ENCODE data around the gene LIN52. TPM values are rescaled to one million over a fixed set of nuclear protein-coding genes. Genes with fewer than 3 reads are reported as not detected.

LIN52 gene
- total RNA-seq, 1 donor from 2014 or later: 15.6 TPM

DNA sequence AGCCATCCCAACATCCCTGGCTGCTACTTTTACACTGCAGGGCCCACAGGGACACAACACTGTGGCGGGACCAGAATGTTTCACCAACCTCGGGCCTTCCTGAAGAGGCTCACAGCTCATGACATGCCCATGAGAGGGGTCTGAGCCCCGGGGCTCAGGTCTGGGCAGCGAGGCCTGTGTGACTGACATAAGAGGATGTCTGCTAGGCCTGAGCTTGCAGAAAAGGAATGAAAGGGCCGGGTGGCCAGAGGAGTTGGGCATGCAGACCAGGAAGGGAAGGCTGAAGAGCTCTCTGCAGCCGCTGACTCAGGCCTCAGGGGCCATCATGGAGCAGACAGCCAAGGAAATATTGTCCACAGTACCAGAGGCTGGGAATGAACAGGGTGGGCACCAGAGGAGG, 136.2 kb downstream of the LIN52 start:
- intact Hi-C loops (cut with micrococcal nuclease): no loop called here

DNA sequence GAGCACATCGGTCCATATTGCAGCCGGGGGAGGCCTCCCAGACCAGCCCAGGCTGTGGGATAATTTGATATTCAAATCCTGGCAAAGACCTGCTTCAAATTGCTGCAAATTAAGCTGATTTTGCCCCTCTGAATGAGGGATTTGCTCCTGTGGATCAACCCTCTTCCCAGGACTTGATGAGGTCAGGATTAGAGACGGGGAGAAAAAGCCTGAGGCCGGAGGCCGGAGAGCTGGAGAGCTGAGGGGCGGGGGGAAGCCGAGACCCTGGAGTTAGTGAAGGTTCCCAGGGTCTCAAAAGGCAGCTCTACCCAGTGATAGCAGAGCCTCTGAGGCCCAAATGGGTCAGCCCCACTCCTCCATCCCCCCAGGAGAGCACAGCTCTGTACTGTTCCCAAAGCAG, 137.0 kb downstream of the LIN52 start:
- intact Hi-C loops (cut with micrococcal nuclease): no loop called here

DNA sequence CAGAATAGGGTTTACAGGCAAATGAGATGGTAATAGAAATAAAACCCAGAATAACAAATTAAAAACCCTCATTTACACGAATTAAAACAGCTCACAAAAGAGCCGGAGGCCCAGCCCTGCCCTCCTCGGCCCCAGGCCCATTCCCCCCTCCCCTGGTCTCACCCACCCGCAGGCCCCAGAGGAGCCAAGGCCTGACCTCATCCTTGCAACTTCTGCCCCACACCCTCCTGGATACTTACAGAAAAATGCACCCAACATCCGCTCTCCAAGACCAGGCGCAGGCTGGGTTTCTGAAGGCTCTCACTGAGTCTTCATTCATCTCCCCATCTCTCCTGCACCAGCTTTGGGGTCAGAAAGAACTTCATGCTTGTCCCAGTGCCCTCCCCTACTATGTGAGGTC, 138.3 kb downstream of the LIN52 start:
- intact Hi-C loops (cut with micrococcal nuclease): no loop called here

DNA sequence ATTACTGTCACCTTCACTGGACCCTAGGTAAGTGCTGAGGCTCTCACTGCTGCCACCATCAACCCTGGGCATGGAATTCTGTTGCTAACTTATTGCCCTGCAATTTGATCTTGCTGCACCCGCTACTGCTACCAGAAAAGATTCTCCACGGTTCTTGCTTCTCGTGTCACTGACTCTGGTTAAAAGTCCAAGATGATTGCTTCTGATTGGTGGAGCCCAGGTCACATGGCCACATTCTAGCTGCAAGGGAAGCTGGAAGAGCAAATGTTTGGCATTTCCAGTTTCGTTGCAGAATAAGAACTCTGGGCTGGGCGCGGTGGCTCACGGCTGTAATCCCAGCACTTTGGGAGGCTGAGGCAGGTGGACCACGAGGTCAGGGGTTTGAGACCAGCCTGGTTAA, 147.0 kb downstream of the LIN52 start:
- intact Hi-C loops (cut with micrococcal nuclease): no loop called here

- intact Hi-C loops (cut with micrococcal nuclease): no loop called here
Observed at GRCh38 chr14:74235017-74235416, 150.3 kb downstream of the LIN52 start.

GRCh38 chr14:74237441-74237840, 152.7 kb downstream of the LIN52 start:
- intact Hi-C loops (cut with micrococcal nuclease): no loop called here

- intact Hi-C loops (cut with micrococcal nuclease): no loop called here
Observed at GRCh38 chr14:74238974-74239847, 154.5 kb downstream of the LIN52 start, which contains the start of gene VSX2. Gene VSX2 (plus strand): TSS chr14:74239449. CDS start chr14:74239562, 113 bp downstream.

DNA sequence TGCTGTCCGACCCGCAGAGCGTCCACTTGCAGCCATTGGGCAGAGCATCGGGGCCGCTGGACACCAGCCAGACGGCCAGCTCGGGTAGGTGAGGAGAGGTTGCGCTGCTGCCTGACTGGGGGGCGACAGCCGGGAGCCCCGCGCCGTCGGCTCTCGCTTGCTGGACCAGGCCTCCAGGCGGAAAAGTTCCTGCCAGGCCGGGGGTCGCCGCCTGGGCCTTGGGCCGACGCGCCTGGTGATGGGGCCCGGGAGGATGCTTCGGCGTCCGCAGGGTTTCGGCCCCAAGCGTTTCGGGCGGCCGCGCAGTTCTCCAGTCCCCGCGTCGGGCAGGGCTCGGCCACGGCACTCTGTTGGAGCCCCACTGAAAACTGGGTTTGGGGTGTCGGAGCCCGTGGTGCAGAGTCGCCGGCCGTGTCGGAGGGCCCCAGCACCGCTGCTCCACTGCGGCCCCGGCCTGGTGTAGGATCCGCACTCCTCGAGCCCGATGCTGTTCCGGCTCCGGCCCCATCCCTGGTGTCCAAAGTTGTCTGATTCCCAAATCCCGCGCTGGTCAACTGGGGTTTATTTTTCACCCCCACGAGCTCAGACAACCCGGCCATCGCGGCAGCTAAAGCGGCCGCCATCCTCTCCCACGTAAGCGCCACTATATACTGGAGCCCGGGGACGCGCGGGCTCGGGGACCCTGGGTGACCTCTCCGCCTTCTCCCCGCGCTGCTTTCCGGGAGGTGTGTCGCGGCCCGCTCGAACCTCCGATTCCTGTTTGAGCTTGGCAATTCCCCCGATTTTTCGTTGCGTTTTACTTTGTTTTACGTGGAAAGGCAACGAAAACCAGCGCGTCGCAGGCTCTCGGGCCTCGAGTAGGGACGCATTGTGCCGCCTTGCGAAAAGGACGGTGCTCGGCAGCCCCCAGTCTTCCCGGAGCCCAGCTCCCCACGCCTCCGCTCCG, 155.4 kb downstream of the LIN52 start:
- intact Hi-C loops (cut with micrococcal nuclease): no loop called here

GRCh38 chr14:74240794-74241651, 156.3 kb downstream of the LIN52 start:
- intact Hi-C loops (cut with micrococcal nuclease): no loop called here

DNA sequence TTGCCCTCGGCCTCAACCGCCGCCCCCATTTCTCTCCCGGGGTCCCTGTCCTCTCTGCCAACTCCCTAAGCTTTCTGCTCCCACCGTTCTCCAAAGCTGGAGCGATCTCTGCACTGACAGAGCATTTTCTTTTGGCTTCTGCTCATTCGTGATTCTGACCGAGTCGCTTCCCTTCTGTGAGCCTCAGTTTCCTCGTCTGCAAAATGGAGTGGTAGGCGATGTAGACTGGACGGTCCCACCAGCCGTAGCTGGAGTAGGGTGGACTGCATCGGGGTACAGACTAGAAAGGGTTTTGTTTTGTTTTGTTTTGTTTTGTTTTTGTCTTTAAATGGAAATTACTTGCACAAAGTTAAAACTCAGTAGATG, 156.9 kb downstream of the LIN52 start:
- intact Hi-C loops (cut with micrococcal nuclease): no loop called here

DNA sequence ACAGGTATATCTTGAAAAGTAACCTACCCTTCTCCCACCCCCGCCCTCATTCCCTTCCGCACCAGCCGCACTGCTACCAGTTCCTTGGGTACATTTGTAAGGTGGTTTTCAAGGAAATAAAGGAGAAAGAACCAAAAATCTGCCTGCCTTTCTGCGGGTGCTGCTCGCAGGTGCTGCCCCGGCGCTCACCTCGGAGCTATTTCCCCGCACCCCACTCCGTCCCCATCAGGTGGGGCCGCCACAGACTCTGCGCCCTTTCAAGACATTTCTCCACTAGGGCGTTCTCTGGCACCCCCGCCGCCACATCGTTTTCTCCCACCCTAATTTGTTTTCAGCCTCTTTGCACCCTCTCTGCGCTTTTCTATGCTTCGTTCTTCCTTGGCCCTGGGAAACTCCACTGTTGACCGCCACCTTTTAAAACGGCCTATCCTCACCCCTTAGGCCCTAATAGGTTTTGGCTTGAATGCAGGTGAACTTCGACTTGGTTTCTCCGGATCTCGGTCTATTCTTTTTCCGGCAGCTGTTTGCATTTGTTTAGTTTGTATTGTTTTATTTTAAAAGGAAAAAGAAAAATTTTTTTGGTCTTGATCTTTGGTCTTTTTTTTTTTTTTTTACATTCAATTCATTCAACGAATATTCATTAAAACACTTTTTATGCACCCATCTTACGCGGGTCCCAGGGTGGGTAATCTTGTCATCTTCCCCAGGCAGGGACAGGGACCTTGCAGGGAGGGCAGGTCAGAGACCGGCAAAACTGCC, 157.4 kb downstream of the LIN52 start:
- intact Hi-C loops (cut with micrococcal nuclease): no loop called here

DNA sequence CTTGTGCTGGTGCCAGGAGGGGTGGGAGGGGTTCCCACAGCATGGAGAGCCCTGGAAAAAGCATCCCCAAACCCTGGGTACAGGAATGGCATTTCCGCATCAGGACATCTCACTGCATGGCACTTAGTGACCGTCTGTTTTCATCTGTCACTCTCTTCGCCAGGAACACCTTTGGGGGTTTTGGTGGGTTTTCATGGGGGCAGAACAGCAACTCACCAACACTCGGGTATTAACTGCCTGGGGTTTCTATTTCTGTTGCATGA, 158.0 kb downstream of the LIN52 start:
- intact Hi-C loops (cut with micrococcal nuclease): no loop called here

- intact Hi-C loops (cut with micrococcal nuclease): no loop called here
Observed at GRCh38 chr14:74243051-74243450, 158.3 kb downstream of the LIN52 start.

- intact Hi-C loops (cut with micrococcal nuclease): no loop called here
Observed at GRCh38 chr14:74244115-74244514, 159.4 kb downstream of the LIN52 start.

DNA sequence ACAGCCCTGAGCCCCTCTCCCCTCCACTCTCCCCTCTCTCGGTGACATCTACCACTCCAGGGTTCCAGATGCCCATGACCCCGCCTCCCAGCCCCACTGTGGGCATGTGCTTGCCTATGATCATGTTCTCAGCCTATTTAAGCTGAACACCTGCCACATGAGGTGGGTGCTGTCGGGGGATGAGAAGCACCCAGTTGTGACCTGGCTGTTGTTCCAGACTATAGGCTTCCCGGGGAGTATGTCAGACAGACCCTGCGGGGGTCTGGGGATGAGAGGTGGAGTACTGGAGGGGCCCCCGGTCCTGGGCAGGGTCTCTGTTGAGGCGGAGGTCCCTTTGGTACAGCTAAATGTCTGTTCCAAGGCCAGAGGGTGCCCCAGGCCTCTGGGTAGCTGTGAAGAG, 160.5 kb downstream of the LIN52 start:
- intact Hi-C loops (cut with micrococcal nuclease): no loop called here

GRCh38 chr14:74246542-74246941, 161.8 kb downstream of the LIN52 start:
- intact Hi-C loops (cut with micrococcal nuclease): no loop called here

DNA sequence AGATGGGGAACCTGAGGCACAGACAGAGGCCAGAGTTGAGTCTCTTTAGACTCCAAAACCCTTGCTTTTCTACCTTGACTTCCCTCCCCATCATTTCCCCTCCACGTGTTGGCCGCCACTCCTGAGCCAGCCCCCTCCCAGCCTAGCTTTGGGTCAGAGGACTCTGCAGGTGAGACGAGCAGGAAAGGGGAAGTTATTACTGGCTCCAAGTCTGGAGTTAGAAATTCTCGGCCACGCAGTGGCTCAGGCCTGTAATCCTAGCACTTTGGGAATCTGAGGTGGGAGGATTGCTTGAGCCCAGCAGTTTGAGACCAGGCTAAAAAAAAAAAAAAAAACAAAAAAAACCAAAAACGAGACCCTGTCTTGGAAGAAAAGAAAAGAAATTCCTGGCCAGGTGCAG, 163.3 kb downstream of the LIN52 start:
- intact Hi-C loops (cut with micrococcal nuclease): no loop called here

GRCh38 chr14:74249433-74250375, 164.9 kb downstream of the LIN52 start:
- intact Hi-C loops (cut with micrococcal nuclease): loop anchor here (10.0 kb wide), 1 partner anchor 55 kb away; the partner anchor contains the start of gene ABCD4

All from T-helper 2 cell treated with Interferon-gamma antibody and Interleukin-4, amounts not matched to agents 100 ng/mL and 5 ng/mL, for 36 hours (primary cell).